ENCODE results near the gene FOXJ3.
A peak's percentile ranks its signal among the peaks of the same experiment; 100 is the strongest.

The FOXJ3 gene

GRCh38 chr1:42178249-42178648, 156.8 kb downstream of the FOXJ3 start:
- no peak overlapping the region for H3K4me3 ChIP-seq (ENCODE audit: low read depth, low read length)
- in situ Hi-C loops (cut with HindIII; ENCODE audit: low sequenced_read_pairs), result no loop called here
- no peak for DNase-seq (ENCODE audit: low read depth, low spot score)
- no peak for TF ChIP-seq CTCF (IDR thresholded peaks at IDR 0.05; ENCODE audit: low read depth, low read length)

- in situ Hi-C loops (cut with HindIII; ENCODE audit: low sequenced_read_pairs), result no loop called here
- DNase-seq (ENCODE audit: low read depth, low spot score), result peak; percentile 80
- no peak overlapping the region for H3K4me3 ChIP-seq (ENCODE audit: low read depth, low read length)
- TF ChIP-seq CTCF (IDR thresholded peaks at IDR 0.05; ENCODE audit: low read depth, low read length), result no peak
Observed at GRCh38 chr1:42177541-42177981, 157.5 kb downstream of the FOXJ3 start.

- H3K4me3 ChIP-seq (ENCODE audit: low read depth, low read length), result no peak overlapping the region
- in situ Hi-C loops (cut with HindIII; ENCODE audit: low sequenced_read_pairs), result no loop called here
- peak; percentile 53 for DNase-seq (ENCODE audit: low read depth, low spot score)
- TF ChIP-seq CTCF (IDR thresholded peaks at IDR 0.05; ENCODE audit: low read depth, low read length), result peak; percentile 85
Observed at GRCh38 chr1:42176902-42177519, 158.0 kb downstream of the FOXJ3 start.

- H3K4me3 ChIP-seq (ENCODE audit: low read depth, low read length), result no peak overlapping the region
- in situ Hi-C loops (cut with HindIII; ENCODE audit: low sequenced_read_pairs), result no loop called here
- DNase-seq (ENCODE audit: low read depth, low spot score), result no peak
- TF ChIP-seq CTCF (IDR thresholded peaks at IDR 0.05; ENCODE audit: low read depth, low read length), result no peak
Observed at GRCh38 chr1:42175314-42176054, 159.6 kb downstream of the FOXJ3 start.

GRCh38 chr1:42173961-42174735, 160.9 kb downstream of the FOXJ3 start:
- no peak overlapping the region for H3K4me3 ChIP-seq (ENCODE audit: low read depth, low read length)
- in situ Hi-C loops (cut with HindIII; ENCODE audit: low sequenced_read_pairs), result no loop called here
- no peak for TF ChIP-seq CTCF (IDR thresholded peaks at IDR 0.05; ENCODE audit: low read depth, low read length)
- DNase-seq (ENCODE audit: low read depth, low spot score), result no peak

GRCh38 chr1:42173155-42173933, 161.7 kb downstream of the FOXJ3 start:
- in situ Hi-C loops (cut with HindIII; ENCODE audit: low sequenced_read_pairs), result no loop called here
- no peak overlapping the region for H3K4me3 ChIP-seq (ENCODE audit: low read depth, low read length)
- TF ChIP-seq CTCF (IDR thresholded peaks at IDR 0.05; ENCODE audit: low read depth, low read length), result peak; percentile 99
- peak; percentile 52 for DNase-seq (ENCODE audit: low read depth, low spot score)

Data from astrocyte of the spinal cord (primary cell).